Lung microvascular endothelial cell (primary cell): ENCODE data around the gene TET3. TPM values are rescaled to one million over a fixed set of nuclear protein-coding genes. Genes with fewer than 3 reads are reported as not detected.

Source experiments
- DNase-seq, 2 donors: peaks; one replicate each; pipeline versions ENCODE4 v3.0.0 to v3.0.0-alpha.2; 2010; ENCODE audit warnings: low read depth in 2 of 2
- total RNA-seq: library from RNA; depleted of rRNA; stranded (reverse); fragments of >200 nt; gene quantifications from 2 replicates; pipeline ENCODE4 v1.2.1, GENCODE V29; 2014

TET3 gene
- total RNA-seq, 1 donor from 2014 or later: 4.0 TPM

DNA sequence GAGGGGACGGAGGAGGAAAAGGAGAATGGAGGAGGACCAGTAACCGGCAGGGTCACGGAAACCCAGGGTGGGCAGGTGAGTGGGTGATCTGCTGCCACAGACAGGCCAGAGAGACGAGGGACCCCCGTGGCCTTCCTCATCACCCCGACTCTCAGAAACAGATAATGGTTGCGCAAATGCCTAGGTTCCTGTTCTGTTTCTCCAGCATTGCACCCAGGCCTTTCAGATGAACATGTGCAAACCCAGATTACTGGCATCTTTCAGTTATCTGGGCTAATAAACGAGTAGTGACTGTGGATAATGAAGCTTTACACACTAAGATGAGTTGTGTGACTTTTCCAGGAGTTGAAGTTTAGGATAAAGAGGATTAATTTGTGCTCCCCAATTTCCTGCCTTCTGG, 46.5 kb downstream of the TET3 start:
- no peak for DNase-seq

DNA sequence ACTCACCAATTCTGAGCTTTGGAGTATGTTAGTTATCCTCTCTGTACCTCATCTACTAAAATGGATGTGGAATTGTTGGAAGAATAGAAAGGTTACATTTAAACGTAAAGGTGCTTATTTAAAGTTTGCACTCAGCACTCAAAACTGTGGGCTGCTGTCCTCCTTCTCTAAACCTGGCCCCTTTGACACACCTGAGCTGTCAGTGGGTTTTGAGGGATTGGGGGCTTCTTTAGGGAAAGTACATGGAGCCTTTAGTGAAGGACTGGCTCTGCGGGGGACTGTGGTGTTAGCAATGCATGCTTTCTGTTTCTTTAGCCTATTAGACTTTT, 47.2 kb downstream of the TET3 start:
- DNase-seq: no peak

DNA sequence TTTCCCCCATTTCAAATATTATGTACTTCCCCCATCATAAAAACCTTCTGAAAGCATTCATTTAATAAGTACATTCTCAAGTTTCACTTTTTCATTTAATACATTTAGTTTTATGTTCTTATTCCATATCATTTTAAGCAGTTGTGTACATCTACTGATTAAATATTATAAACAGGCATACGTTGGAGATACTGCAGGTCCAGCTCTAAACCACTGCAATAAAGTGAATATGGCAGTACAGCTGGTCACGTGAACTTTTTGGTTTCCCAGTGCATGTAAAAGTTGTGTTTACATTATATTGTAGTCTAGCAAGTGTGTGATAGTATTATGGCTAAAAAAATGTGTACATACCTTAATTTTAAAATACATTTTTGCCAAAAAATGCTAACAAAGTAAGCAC, 48.7 kb downstream of the TET3 start:
- no peak for DNase-seq

Other genes starting within 250 kb of the TET3 start
- gene TPRKB, start 247.6 kb upstream of the TET3 start, total RNA-seq: 20.4 and 30.3 TPM in 2 replicates
- gene DUSP11, start 204.8 kb upstream of the TET3 start, total RNA-seq: 16.6 and 19.8 TPM in 2 replicates
- gene C2orf78, start 200.7 kb upstream of the TET3 start, total RNA-seq: not detected in 2 replicates
- gene STAMBP, start 155.9 kb upstream of the TET3 start, total RNA-seq: 8.9 and 13.3 TPM in 2 replicates
- not detected in 2 replicates for gene ACTG2, start 91.9 kb upstream of the TET3 start, total RNA-seq
- 33.7 and 40.5 TPM in 2 replicates for gene DGUOK, start 58.0 kb upstream of the TET3 start, total RNA-seq
- 15.1 and 16.1 TPM in 2 replicates for gene BOLA3, start 163.0 kb downstream of the TET3 start, total RNA-seq
- gene MOB1A, start 194.0 kb downstream of the TET3 start, total RNA-seq: 73.0 and 84.3 TPM in 2 replicates
- gene MTHFD2, start 213.7 kb downstream of the TET3 start, total RNA-seq: 39.9 and 84.5 TPM in 2 replicates